K562 (cell line): ENCODE data around the gene HMCN2. TPM values are rescaled to one million over a fixed set of nuclear protein-coding genes. Genes with fewer than 3 reads are reported as not detected.

Experiments used
- ATAC-seq: fragments of 200-7000 bp; cut with Tn5 transposase; 3 replicates; pipeline ENCODE4 v1.9.1; 2020; ENCODE audit warnings: moderate library complexity
- BruUV-seq: library from RNA; stranded (reverse); fragments of 400-500 nt; replicated peaks from 2 replicates; lab custom pipeline; 2021; lab: Mats Ljungman, UMichigan
- CTCF ChIA-PET: fragments of 300-600 bp; formaldehyde crosslinking; extraction: SDS; loops from one replicate; lab custom pipeline; 2021; ENCODE audit warnings: low intra/inter-chr PET ratio; lab: Yijun Ruan, JAX
- POLR2A ChIA-PET: fragments of 300-600, 350-650 bp; sonication (Branson Sonifier 250); formaldehyde crosslinking; extraction: SDS; loops from one replicate; lab custom pipeline; 2021; ENCODE audit warnings: antibody characterized with exemption, inconsistent platforms; lab: Yijun Ruan, JAX
- DNase-seq, 4 experiments: peaks; one replicate each; pipeline versions ENCODE4 v3.0.0 to v3.0.0-alpha.2; 2011 to 2018; ENCODE audit warnings: low spot score in 3 of 4, mixed read lengths in 3 of 4; ENCODE audit errors: extremely low read depth in 1 of 4
- FAIRE-seq: peaks from 2 replicates; lab custom pipeline; 2011; peaks lifted over from hg19 to GRCh38; lab: Jason Lieb, UNC
- H2AFZ ChIP-seq: 2 replicates; pipeline ENCODE4 v1.6.0; 2011; ENCODE audit warnings: low read depth, low read length, control low read depth, inconsistent platforms
- H3K27ac ChIP-seq: fragments of 200-600 bp; 3 replicates; pipeline ENCODE4 v1.8.0; 2011; ENCODE audit warnings: low read depth, mild to moderate bottlenecking, control low read depth, inconsistent platforms, low read length, moderate library complexity, mixed read lengths; ENCODE audit errors: extremely low read depth
- H3K27me3 ChIP-seq, 2 experiments: fragments of 300-600 bp in 1 of 2; 2 replicates in 1 of 2; 3 replicates in 1 of 2; pipeline versions ENCODE4 v1.6.0 to v1.8.0; 2011; ENCODE audit warnings: inconsistent platforms in 2 of 2, low read length in 2 of 2, mild to moderate bottlenecking in 1 of 2, mixed read lengths in 1 of 2, moderate library complexity in 1 of 2; ENCODE audit not compliant: control insufficient read depth in 2 of 2, insufficient read depth in 2 of 2
- H3K36me3 ChIP-seq: fragments of 300-600 bp; 3 replicates; pipeline ENCODE4 v1.8.0; 2011; ENCODE audit warnings: mild to moderate bottlenecking, low read length, inconsistent platforms; ENCODE audit not compliant: control insufficient read depth, insufficient read depth
- H3K4me1 ChIP-seq, 2 experiments: fragments of 200-600 bp in 1 of 2; replicated peaks in 1 of 2; 2 replicates in 1 of 2; 3 replicates in 1 of 2; pipeline versions ENCODE4 v1.5.1 to v1.8.0; 2011; ENCODE audit warnings: inconsistent platforms in 2 of 2, low read length in 2 of 2, mild to moderate bottlenecking in 1 of 2, mixed read lengths in 1 of 2, moderate library complexity in 1 of 2; ENCODE audit not compliant: control insufficient read depth in 2 of 2, insufficient read depth in 2 of 2
- H3K4me2 ChIP-seq: 2 replicates; pipeline ENCODE4 v1.6.1; 2011; ENCODE audit warnings: low read length, control low read depth, inconsistent platforms, mixed read lengths; ENCODE audit not compliant: insufficient read depth
- H3K4me3 ChIP-seq: fragments of 200-600 bp; sonication (generic), shearing (Covaris generic); 2 replicates; pipeline ENCODE4 v1.5.1; 2016; ENCODE audit warnings: control low read depth, inconsistent platforms
- H3K79me2 ChIP-seq: fragments of 200-600 bp; 3 replicates; pipeline ENCODE4 v1.8.0; 2011; ENCODE audit warnings: low read length, inconsistent platforms; ENCODE audit not compliant: control insufficient read depth, insufficient read depth
- H3K9ac ChIP-seq, 2 experiments: 2 replicates each; pipeline versions ENCODE4 v1.6.0 to v1.6.1; 2011; ENCODE audit warnings: low read depth in 2 of 2, low read length in 2 of 2, control low read depth in 1 of 2, inconsistent platforms in 1 of 2, mild to moderate bottlenecking in 1 of 2, mixed read lengths in 1 of 2; ENCODE audit not compliant: insufficient read depth in 1 of 2
- H3K9me1 ChIP-seq: one replicate; pipeline ENCODE4 v1.6.0; 2011; ENCODE audit warnings: inconsistent platforms, mild to moderate bottlenecking, low read length, moderate library complexity; ENCODE audit not compliant: control insufficient read depth, insufficient read depth
- H3K9me3 ChIP-seq: replicated peaks from 2 replicates; pipeline ENCODE4 v1.5.1; 2011; ENCODE audit warnings: low read depth, low read length, inconsistent platforms; ENCODE audit not compliant: control insufficient read depth, insufficient read depth
- H4K20me1 ChIP-seq: replicated peaks from 2 replicates; pipeline ENCODE4 v1.6.1; 2011; ENCODE audit warnings: low read length, inconsistent platforms, mixed read lengths; ENCODE audit not compliant: control insufficient read depth, insufficient read depth
- BRF1 ChIP-seq: IDR thresholded peaks from 3 replicates; pipeline ENCODE4 v1.6.1; 2011; ENCODE audit warnings: borderline replicate concordance, mild to moderate bottlenecking; ENCODE audit not compliant: insufficient read length; ENCODE audit errors: extremely low read depth
- CBX3 ChIP-seq, 2 experiments: IDR thresholded peaks; 1 replicate in 1 of 2; 2 replicates in 1 of 2; pipeline ENCODE4 v1.6.1; 2012; ENCODE audit warnings: inconsistent platforms in 2 of 2, low read length in 2 of 2, borderline replicate concordance in 1 of 2, control low read depth in 1 of 2
- HDAC6 ChIP-seq: IDR thresholded peaks from 2 replicates; pipeline ENCODE4 v1.6.1; 2012; ENCODE audit warnings: low read depth, mild to moderate bottlenecking, control low read depth, inconsistent platforms, low read length, moderate library complexity
- MTA1 ChIP-seq: fragments of 450-650 bp; IDR thresholded peaks from 2 replicates; pipeline ENCODE4 v1.6.1; 2017; ENCODE audit warnings: borderline replicate concordance
- NCOA1 ChIP-seq: fragments of 450-650 bp; IDR thresholded peaks from 2 replicates; pipeline ENCODE4 v1.6.1; 2016; ENCODE audit warnings: low read depth
- NFIX ChIP-seq: fragments of 250-450 bp; sonication (Bioruptor Pico); IDR thresholded peaks from 2 replicates; pipeline ENCODE4 v1.4.0; 2020; ENCODE audit warnings: low read depth, mild to moderate bottlenecking, moderate library complexity
- NR1H2 ChIP-seq: sonication (generic); formaldehyde crosslinking; IDR thresholded peaks from 2 replicates; pipeline ENCODE4 v1.4.0; 2020; ENCODE audit warnings: mild to moderate bottlenecking, missing genetic modification reagents
- POLR2B ChIP-seq: fragments of 450-650 bp; IDR thresholded peaks from 2 replicates; pipeline ENCODE4 v1.6.1; 2018; ENCODE audit warnings: low read depth; ENCODE audit not compliant: partially characterized antibody
- U2AF1 ChIP-seq: fragments of 200-400 bp; formaldehyde crosslinking; optimal IDR thresholded peaks from 2 replicates; pipeline ENCODE3; 2017; ENCODE audit warnings: mild to moderate bottlenecking, low read depth, low read length, moderate library complexity
- ZNF586 ChIP-seq: fragments of 450-650 bp; formaldehyde crosslinking; conservative IDR thresholded peaks from 2 replicates; pipeline ENCODE4 v1.4.0; 2020; ENCODE audit warnings: mild to moderate bottlenecking, moderate library complexity
- WGBS: fragments of 100-300 bp; shearing (Covaris generic); methylation state at CpG from one replicate; pipeline ENCODE4 v1.1.6; 2016; ENCODE audit warnings: low coverage, mixed read lengths; ENCODE audit not compliant: insufficient coverage; ENCODE audit errors: missing lambda C conversion rate; 5-methylcytosine and 5-hydroxymethylcytosine counted together
- in situ Hi-C: fragments of 300-500 bp; cut with MboI; formaldehyde crosslinking; loops from 4 replicates; pipeline ENCODE4 v1.15.0; 2018; ENCODE audit warnings: inconsistent platforms, mixed read lengths
- intact Hi-C: fragments of 100-400 bp; cut with micrococcal nuclease; formaldehyde crosslinking; loops from 2 replicates; pipeline ENCODE4 v1.14.2; 2022
- polyA plus RNA-seq, 8 experiments: library from polyadenylated mRNA; depleted of rRNA in 4 of 8; stranded (reverse) in 5 of 8; unstranded in 3 of 8; fragments of >200 nt; fragmentation: Nextera tagmentation in 2 of 8; fragmentation: Illumina TruSeq in 1 of 8; extraction: Ambion mirVana in 2 of 8; extraction: Trizol in 1 of 8; gene quantifications; 2 replicates each; pipeline versions ENCODE4 v1.2.1 to v1.2.3, GENCODE V29; 2011 to 2014; ENCODE audit warnings: inconsistent platforms in 1 of 8, missing spikeins in 1 of 8
- total RNA-seq, 7 experiments: library from RNA; depleted of rRNA in 6 of 7; stranded (reverse); fragments of >200 nt in 6 of 7; fragmentation: Illumina TruSeq in 2 of 7; extraction: Trizol in 2 of 7; gene quantifications; 2 replicates each; pipeline versions ENCODE4 v1.2.1 to v1.2.3, GENCODE V29; 2011 to 2021; ENCODE audit warnings: low replicate concordance in 1 of 7
- TF ChIP-seq, protein P1 (sequence below): fragments of 250-450 bp; sonication (Bioruptor Pico); IDR thresholded peaks from 2 replicates; pipeline ENCODE4 v1.5.1; 2021; ENCODE audit warnings: mild to moderate bottlenecking
- TF ChIP-seq, protein P2 (sequence below): fragments of 250-450 bp; sonication (Bioruptor Pico); IDR thresholded peaks from 2 replicates; pipeline ENCODE4 v1.8.0; 2021; ENCODE audit warnings: mild to moderate bottlenecking, moderate library complexity

Gene HMCN2
- total and polyA plus RNA-seq, 9 of the 15 experiments (the other 6 are each of a cell fraction or from before 2014, with no cell fraction given) = 0.01 TPM; not detected in 8

DNA sequence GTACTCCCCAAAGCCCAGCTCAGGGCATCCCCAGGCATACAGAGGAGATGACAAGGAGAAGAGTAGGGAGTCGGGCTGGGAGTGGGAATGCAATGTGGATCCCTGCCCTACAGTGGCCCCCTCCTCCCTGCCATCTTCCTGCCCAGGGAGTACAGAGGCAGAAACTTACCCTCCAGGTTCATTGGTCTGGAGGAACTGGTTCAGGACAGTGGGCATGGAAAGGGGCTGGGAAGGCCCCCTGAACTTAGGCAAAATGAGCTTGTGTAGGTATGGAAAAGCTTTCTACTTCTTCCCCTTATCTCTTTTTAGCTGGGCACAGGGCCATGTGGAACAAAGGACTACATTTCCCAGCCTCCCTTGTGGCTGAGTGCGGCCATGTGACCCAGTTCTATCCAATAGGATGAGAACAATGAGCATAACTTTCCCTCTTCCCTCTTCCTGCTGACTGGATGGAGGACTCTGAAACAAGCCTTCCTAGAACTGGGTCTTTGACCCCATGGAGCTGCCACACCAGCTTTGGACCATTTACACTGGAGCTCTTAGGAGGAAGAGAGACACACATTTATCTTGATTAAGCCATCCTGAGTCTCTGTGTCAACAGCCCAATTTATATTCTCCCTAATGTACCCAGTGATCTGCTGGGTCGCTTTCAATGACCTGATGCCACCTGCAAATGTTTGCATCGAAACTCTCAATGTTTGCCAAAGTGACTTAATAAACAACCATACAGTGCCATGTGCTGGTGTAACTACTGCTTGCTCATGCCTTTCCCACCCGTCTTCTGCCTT lies 25.0 kb upstream of the HMCN2 start (continued):
- TF ChIP-seq ZNF586 (CRISPR knock-in tag) (no peak), HDAC6 (no peak), NR1H2 (no peak), BRF1 (no peak)
- TF ChIP-seq, protein P1, sequence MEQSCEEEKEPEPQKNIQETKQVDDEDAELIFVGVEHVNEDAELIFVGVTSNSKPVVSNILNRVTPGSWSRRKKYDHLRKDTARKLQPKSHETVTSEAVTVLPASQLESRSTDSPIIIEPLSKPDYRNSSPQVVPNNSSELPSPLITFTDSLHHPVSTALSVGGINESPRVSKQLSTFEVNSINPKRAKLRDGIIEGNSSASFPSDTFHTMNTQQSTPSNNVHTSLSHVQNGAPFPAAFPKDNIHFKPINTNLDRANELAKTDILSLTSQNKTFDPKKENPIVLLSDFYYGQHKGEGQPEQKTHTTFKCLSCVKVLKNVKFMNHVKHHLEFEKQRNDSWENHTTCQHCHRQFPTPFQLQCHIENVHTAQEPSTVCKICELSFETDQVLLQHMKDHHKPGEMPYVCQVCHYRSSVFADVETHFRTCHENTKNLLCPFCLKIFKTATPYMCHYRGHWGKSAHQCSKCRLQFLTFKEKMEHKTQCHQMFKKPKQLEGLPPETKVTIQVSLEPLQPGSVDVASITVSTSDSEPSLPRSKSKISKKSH (CRISPR knock-in tag) = no peak

- H3K4me1 ChIP-seq = peaks cover 27 to 28% of the 10 kb centered on the region in 2 experiments
- ChIA-PET CTCF (interaction anchor here (0.6 to 1.0 kb wide), 2 partner anchors 134 to 157 kb away, joined by 3 read pairs; no protein-coding TSS in a partner anchor), POLR2A (no interaction called here)
- no peaks in the 10 kb centered on the region for H3K27me3 ChIP-seq
- H3K36me3 ChIP-seq = no peaks in the 10 kb centered on the region
- no peaks in the 10 kb centered on the region for H3K79me2 ChIP-seq
- TF ChIP-seq U2AF1 (no peak), MTA1 (no peak), NFIX (CRISPR knock-in tag) (no peak), CBX3 (IDR thresholded peaks at IDR 0.05; ENCODE audit: borderline replicate concordance in 1 of 2, low read length in 2 of 2) (no peak), POLR2B (no peak), NCOA1 (no peak)
- TF ChIP-seq, protein P1 (CRISPR knock-in tag) = no peak
- TF ChIP-seq, protein P2, sequence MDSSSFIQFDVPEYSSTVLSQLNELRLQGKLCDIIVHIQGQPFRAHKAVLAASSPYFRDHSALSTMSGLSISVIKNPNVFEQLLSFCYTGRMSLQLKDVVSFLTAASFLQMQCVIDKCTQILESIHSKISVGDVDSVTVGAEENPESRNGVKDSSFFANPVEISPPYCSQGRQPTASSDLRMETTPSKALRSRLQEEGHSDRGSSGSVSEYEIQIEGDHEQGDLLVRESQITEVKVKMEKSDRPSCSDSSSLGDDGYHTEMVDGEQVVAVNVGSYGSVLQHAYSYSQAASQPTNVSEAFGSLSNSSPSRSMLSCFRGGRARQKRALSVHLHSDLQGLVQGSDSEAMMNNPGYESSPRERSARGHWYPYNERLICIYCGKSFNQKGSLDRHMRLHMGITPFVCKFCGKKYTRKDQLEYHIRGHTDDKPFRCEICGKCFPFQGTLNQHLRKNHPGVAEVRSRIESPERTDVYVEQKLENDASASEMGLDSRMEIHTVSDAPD = no peak
- no peak for DNase-seq
- H3K9ac ChIP-seq = no peak overlapping the region
- H3K9me1 ChIP-seq = no peaks in the 10 kb centered on the region
- no peak for FAIRE-seq
- BruUV-seq = no TSS peak
- in situ Hi-C loops (no loop called here), intact Hi-C loops (loop anchor here (10.0 kb wide), 1 partner anchor 104 kb away; no protein-coding TSS in a partner anchor)
- ATAC-seq = no peak
- H3K9me3 ChIP-seq = no peaks in the 10 kb centered on the region; the same call in 1 of the 2 replicates
- peak overlapping the region; percentile 96 for H2AFZ ChIP-seq
- 93% methylated on average over 1 of the region's 1 CpG for WGBS
- H3K27ac ChIP-seq = no peak overlapping the region
- H3K4me3 ChIP-seq = no peak overlapping the region
- H3K4me2 ChIP-seq = no peak overlapping the region
- H4K20me1 ChIP-seq = no peaks in the 10 kb centered on the region
Measured at GRCh38 chr9:130241198-130241535, 24.4 kb upstream of the HMCN2 start.
